Measurements from ENCODE around the gene LRRC43. TPM values are rescaled to one million over a fixed set of nuclear protein-coding genes. Genes with fewer than 3 reads are reported as not detected.

LRRC43 gene
- polyA plus RNA-seq, 3 donors from 2014 or later, result 0.52 to 6.2 (median 3.2) TPM

- H3K9me3 Mint-ChIP-seq, result no peaks in the 10 kb centered on the region
- H3K27me3 Mint-ChIP-seq (ENCODE audit: low read depth in 3 of 3), result peaks cover 1 to 8% (median 7%) of the 10 kb centered on the region in 3 donors
- no peak for DNase-seq
- H3K4me1 Mint-ChIP-seq, result peaks cover 35 to 38% of the 10 kb centered on the region in 2 donors
- H3K36me3 Mint-ChIP-seq, result peaks cover 12 to 27% (median 20%) of the 10 kb centered on the region in 3 donors
- H3K4me3 Mint-ChIP-seq, result peak overlapping the region; percentile 78 to 88 (median 84)
- peak overlapping the region; percentile 42 to 88 (median 84) for H3K27ac Mint-ChIP-seq
Observed at GRCh38 chr12:122228092-122228491, 45.2 kb downstream of the LRRC43 start.

GRCh38 chr12:122230798-122231197, 47.9 kb downstream of the LRRC43 start:
- no peak for DNase-seq
- Mint-ChIP-seq H3K27ac (no peak overlapping the region), H3K27me3 (ENCODE audit: low read depth in 3 of 3) (peaks cover 1 to 9% (median 5%) of the 10 kb centered on the region in 3 donors), H3K9me3 (no peaks in the 10 kb centered on the region), H3K4me3 (no peak overlapping the region), H3K4me1 (peaks cover 19 to 21% of the 10 kb centered on the region in 2 donors), H3K36me3 (peaks cover 20 to 39% (median 21%) of the 10 kb centered on the region in 3 donors)

GRCh38 chr12:122232691-122233090, 49.8 kb downstream of the LRRC43 start:
- no peaks in the 10 kb centered on the region for H3K9me3 Mint-ChIP-seq
- H3K27me3 Mint-ChIP-seq (ENCODE audit: low read depth in 3 of 3), result peaks cover 0 to 1% (median 0%) of the 10 kb centered on the region in 3 donors
- no peak for DNase-seq
- peaks cover 21 to 47% (median 22%) of the 10 kb centered on the region in 3 donors for H3K36me3 Mint-ChIP-seq
- H3K4me3 Mint-ChIP-seq, result no peak overlapping the region
- H3K4me1 Mint-ChIP-seq, result peaks cover 7 to 8% of the 10 kb centered on the region in 2 donors
- H3K27ac Mint-ChIP-seq, result no peak overlapping the region

GRCh38 chr12:122235741-122236140, 52.8 kb downstream of the LRRC43 start:
- Mint-ChIP-seq H3K27me3 (ENCODE audit: low read depth in 3 of 3) (peaks cover 0 to 1% (median 0%) of the 10 kb centered on the region in 3 donors), H3K36me3 (peaks cover 34 to 62% (median 37%) of the 10 kb centered on the region in 3 donors)

GRCh38 chr12:122238861-122239260, 55.9 kb downstream of the LRRC43 start:
- no peaks in the 10 kb centered on the region for H3K4me1 Mint-ChIP-seq

More at GRCh38 chr12:122235741-122236140, 52.8 kb downstream of the LRRC43 start:
- Mint-ChIP-seq H3K27ac (no peak overlapping the region), H3K4me1 (no peaks in the 10 kb centered on the region), H3K9me3 (no peaks in the 10 kb centered on the region), H3K4me3 (no peak overlapping the region)
- no peak for DNase-seq

GRCh38 chr12:122243965-122244364, 61.0 kb downstream of the LRRC43 start:
- Mint-ChIP-seq H3K27me3 (ENCODE audit: low read depth in 3 of 3) (peaks cover 0 to 3% (median 2%) of the 10 kb centered on the region in 3 donors), H3K9me3 (no peaks in the 10 kb centered on the region), H3K27ac (peak overlapping the region in 2 of 6 donors; percentile 88 to 89), H3K36me3 (peaks cover 7 to 38% (median 13%) of the 10 kb centered on the region in 3 donors), H3K4me3 (peak overlapping the region in 1 of 5 donors; percentile 84), H3K4me1 (peaks cover 3 to 9% of the 10 kb centered on the region in 2 donors)
- no peak for DNase-seq

More at GRCh38 chr12:122238861-122239260, 55.9 kb downstream of the LRRC43 start:
- no peak for DNase-seq
- Mint-ChIP-seq H3K27ac (no peak overlapping the region), H3K36me3 (peaks cover 23 to 43% (median 25%) of the 10 kb centered on the region in 3 donors), H3K4me3 (no peak overlapping the region), H3K27me3 (ENCODE audit: low read depth in 3 of 3) (peaks cover 0 to 2% (median 1%) of the 10 kb centered on the region in 3 donors), H3K9me3 (no peaks in the 10 kb centered on the region)

GRCh38 chr12:122244565-122245371, 61.8 kb downstream of the LRRC43 start:
- H3K36me3 Mint-ChIP-seq, result peaks cover 8 to 41% (median 14%) of the 10 kb centered on the region in 3 donors
- peaks cover 0 to 3% (median 2%) of the 10 kb centered on the region in 3 donors for H3K27me3 Mint-ChIP-seq (ENCODE audit: low read depth in 3 of 3)
- H3K4me1 Mint-ChIP-seq, result peaks cover 3 to 9% of the 10 kb centered on the region in 2 donors
- H3K27ac Mint-ChIP-seq, result peak overlapping the region in 5 of 6 donors; percentile 27 to 89 (median 62)
- peak in 1 of 3 donors; percentile 22 for DNase-seq
- H3K4me3 Mint-ChIP-seq, result peak overlapping the region in 1 of 5 donors; percentile 84
- H3K9me3 Mint-ChIP-seq, result no peaks in the 10 kb centered on the region

GRCh38 chr12:122245553-122245952, 62.6 kb downstream of the LRRC43 start:
- Mint-ChIP-seq H3K4me3 (peak overlapping the region in 1 of 5 donors; percentile 84), H3K9me3 (no peaks in the 10 kb centered on the region), H3K27me3 (ENCODE audit: low read depth in 3 of 3) (peaks cover 0 to 3% (median 2%) of the 10 kb centered on the region in 3 donors), H3K4me1 (peaks cover 3 to 9% of the 10 kb centered on the region in 2 donors), H3K27ac (peak overlapping the region in 3 of 6 donors; percentile 21 to 85 (median 67)), H3K36me3 (peaks cover 7 to 39% (median 10%) of the 10 kb centered on the region in 3 donors)
- DNase-seq, result no peak

GRCh38 chr12:122250047-122250446, 67.1 kb downstream of the LRRC43 start:
- H3K36me3 Mint-ChIP-seq, result peaks cover 5 to 28% (median 16%) of the 10 kb centered on the region in 3 donors
- H3K4me1 Mint-ChIP-seq, result peaks cover 4 to 13% of the 10 kb centered on the region in 2 donors
- H3K9me3 Mint-ChIP-seq, result no peaks in the 10 kb centered on the region
- no peak overlapping the region for H3K4me3 Mint-ChIP-seq
- DNase-seq, result no peak
- H3K27ac Mint-ChIP-seq, result no peak overlapping the region
- H3K27me3 Mint-ChIP-seq (ENCODE audit: low read depth in 3 of 3), result peaks cover 0 to 2% (median 1%) of the 10 kb centered on the region in 3 donors

GRCh38 chr12:122250536-122250935, 67.6 kb downstream of the LRRC43 start:
- peaks cover 4 to 15% of the 10 kb centered on the region in 2 donors for H3K4me1 Mint-ChIP-seq
- no peak for DNase-seq
- H3K4me3 Mint-ChIP-seq, result no peak overlapping the region
- peaks cover 5 to 28% (median 17%) of the 10 kb centered on the region in 3 donors for H3K36me3 Mint-ChIP-seq
- H3K27me3 Mint-ChIP-seq (ENCODE audit: low read depth in 3 of 3), result peaks cover 0 to 2% (median 1%) of the 10 kb centered on the region in 3 donors
- no peaks in the 10 kb centered on the region for H3K9me3 Mint-ChIP-seq
- no peak overlapping the region for H3K27ac Mint-ChIP-seq

Other genes with a start within 250 kb of the LRRC43 start
- 1 to 10 TPM in 1 of 3 donors, under 1 TPM in 2; 0.27 to 1.5 (median 0.48) TPM for gene BCL7A, start 161.2 kb upstream of the LRRC43 start, polyA plus RNA-seq
- gene MLXIP, start 104.4 kb upstream of the LRRC43 start, polyA plus RNA-seq, result 10 to 100 TPM in 1 of 3 donors, 1 to 10 TPM in 2; 3.5 to 10.6 (median 4.7) TPM
- not detected for gene IL31, start 8.9 kb upstream of the LRRC43 start, polyA plus RNA-seq
- under 1 TPM in 1 of 3 donors, not detected in 2; 0.82 TPM for gene B3GNT4, start 20.6 kb downstream of the LRRC43 start, polyA plus RNA-seq
- gene DIABLO, start 42.9 kb downstream of the LRRC43 start, polyA plus RNA-seq, result 10 to 100 TPM; 68.0 to 99.2 (median 76.4) TPM
- 10 to 100 TPM; 17.6 to 37.0 (median 32.7) TPM for gene VPS33A, start 83.4 kb downstream of the LRRC43 start, polyA plus RNA-seq
- 10 to 100 TPM in 1 of 3 donors, 1 to 10 TPM in 2; 1.4 to 30.6 (median 9.5) TPM for gene CLIP1, start 239.5 kb downstream of the LRRC43 start, polyA plus RNA-seq

Measured in immature natural killer cell (primary cell).